Adipocyte (in vitro differentiated cells): ENCODE data around the gene TMEM131.
A peak's percentile ranks its signal among the peaks of the same experiment; 100 is the strongest.
"Not testable (repeated sequence)": the region's sequence is repeated elsewhere in the genome, so short reads cannot be mapped to it uniquely, and the experiment has no call there.

Source experiments
- DNase-seq: peaks from one replicate; pipeline ENCODE4 v3.0.0-alpha.2; 2015; ENCODE audit warnings: low read depth
- H3K27me3 ChIP-seq: replicated peaks from 2 replicates; pipeline ENCODE4 v1.7.0; 2013; ENCODE audit warnings: mild to moderate bottlenecking, low read length, moderate library complexity; ENCODE audit not compliant: control insufficient read depth, insufficient read depth
- H3K36me3 ChIP-seq: 2 replicates; pipeline ENCODE4 v1.7.0; 2013; ENCODE audit warnings: low read length, mild to moderate bottlenecking, moderate library complexity; ENCODE audit not compliant: control insufficient read depth, insufficient read depth, severe bottlenecking
- H3K4me1 ChIP-seq: 2 replicates; pipeline ENCODE4 v1.7.0; 2013; ENCODE audit warnings: mild to moderate bottlenecking, low read length, moderate library complexity; ENCODE audit not compliant: control insufficient read depth, insufficient read depth
- H3K4me3 ChIP-seq: 2 replicates; pipeline ENCODE4 v1.7.0; 2013; ENCODE audit warnings: mild to moderate bottlenecking, low read length, moderate library complexity
- H3K9ac ChIP-seq: 2 replicates; pipeline ENCODE4 v1.7.0; 2013; ENCODE audit warnings: mild to moderate bottlenecking, low read length, moderate library complexity
- H3K9me3 ChIP-seq: 2 replicates; pipeline ENCODE4 v1.7.0; 2013; ENCODE audit warnings: mild to moderate bottlenecking, low read length, moderate library complexity; ENCODE audit not compliant: control insufficient read depth

Gene TMEM131

DNA sequence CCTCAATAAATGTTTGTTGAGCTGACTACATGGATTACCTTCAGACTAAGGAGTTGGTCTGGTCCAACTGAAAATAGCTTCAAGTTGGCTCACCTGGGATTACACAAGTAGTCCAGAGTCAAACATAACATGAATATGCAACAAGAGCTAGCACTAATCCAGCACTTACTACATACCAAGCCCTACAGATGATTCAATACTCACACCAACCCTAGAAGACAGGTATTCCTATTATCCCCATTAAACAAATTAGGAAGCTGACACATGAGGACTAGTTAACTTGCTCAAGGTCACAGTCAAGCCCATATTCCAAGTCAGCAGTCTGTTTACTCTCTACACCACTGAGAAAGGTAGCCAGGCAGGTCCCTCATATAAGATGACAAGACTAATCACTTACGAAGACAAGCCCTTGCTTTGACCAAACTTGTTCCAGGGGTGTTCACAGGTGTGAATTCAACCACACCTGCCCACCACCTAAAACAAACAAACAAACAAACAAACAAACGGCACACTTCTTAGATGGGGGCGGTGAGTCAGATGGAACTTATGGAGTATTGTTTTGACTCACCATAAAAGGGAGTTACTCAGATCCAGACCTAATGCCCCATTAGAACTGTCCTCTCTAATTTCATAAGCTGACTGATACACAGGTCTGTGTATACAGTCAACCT lies 29.1 kb downstream of the TMEM131 start:
- no peak for DNase-seq
- H3K4me1 ChIP-seq, result peaks cover 21% of the 10 kb centered on the region
- no peak overlapping the region for H3K9ac ChIP-seq
- no peaks in the 10 kb centered on the region for H3K36me3 ChIP-seq
- no peak overlapping the region for H3K4me3 ChIP-seq
- no peaks in the 10 kb centered on the region for H3K27me3 ChIP-seq
- H3K9me3 ChIP-seq, result no peaks in the 10 kb centered on the region

DNA sequence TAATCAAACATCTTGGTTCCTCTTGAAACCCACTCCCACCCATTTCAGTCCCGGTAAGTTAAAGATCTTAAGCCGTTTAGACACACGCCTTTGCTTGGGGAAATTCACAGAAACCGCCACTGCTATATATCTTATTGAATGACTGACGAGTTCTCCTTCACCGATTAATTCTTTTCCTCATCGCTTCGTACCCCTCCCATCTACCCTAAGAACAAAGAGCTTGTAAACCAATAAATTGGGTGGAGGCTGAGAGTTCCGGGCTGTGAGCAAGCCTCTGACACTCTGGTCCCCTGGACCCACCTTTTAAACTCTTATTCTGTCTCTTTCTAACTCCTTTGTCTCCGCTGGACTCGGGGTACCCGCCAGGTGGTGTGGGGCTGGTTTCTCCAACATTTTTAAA lies 30.6 kb downstream of the TMEM131 start:
- H3K9ac ChIP-seq, result no peak overlapping the region
- no peak for DNase-seq
- peaks cover 21% of the 10 kb centered on the region for H3K4me1 ChIP-seq
- no peaks in the 10 kb centered on the region for H3K27me3 ChIP-seq
- no peaks in the 10 kb centered on the region for H3K9me3 ChIP-seq
- no peak overlapping the region for H3K4me3 ChIP-seq
- H3K36me3 ChIP-seq, result no peaks in the 10 kb centered on the region

DNA sequence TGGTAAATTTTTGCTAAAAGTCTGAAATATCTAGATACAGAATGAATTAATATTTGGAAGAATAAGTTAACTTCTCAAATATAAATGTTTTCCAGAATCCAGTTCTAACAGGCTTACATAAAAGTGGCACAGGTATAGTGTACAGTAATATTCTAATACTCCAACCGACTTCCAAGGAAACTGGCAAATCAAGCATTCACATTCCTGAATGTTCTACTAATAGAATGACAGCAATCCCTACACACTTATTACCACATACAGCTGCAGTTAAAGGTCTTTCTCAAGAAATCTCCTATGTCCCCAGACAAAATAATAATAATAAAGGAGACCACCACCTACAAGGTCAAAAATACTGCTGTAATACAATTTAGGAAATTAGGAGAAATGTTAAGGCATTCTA lies 31.9 kb downstream of the TMEM131 start:
- Histone ChIP-seq H3K4me3 (no peak overlapping the region), H3K4me1 (peaks cover 11% of the 10 kb centered on the region), H3K9me3 (no peaks in the 10 kb centered on the region), H3K36me3 (no peaks in the 10 kb centered on the region), H3K27me3 (no peaks in the 10 kb centered on the region), H3K9ac (no peak overlapping the region)
- peak; percentile 32 for DNase-seq

DNA sequence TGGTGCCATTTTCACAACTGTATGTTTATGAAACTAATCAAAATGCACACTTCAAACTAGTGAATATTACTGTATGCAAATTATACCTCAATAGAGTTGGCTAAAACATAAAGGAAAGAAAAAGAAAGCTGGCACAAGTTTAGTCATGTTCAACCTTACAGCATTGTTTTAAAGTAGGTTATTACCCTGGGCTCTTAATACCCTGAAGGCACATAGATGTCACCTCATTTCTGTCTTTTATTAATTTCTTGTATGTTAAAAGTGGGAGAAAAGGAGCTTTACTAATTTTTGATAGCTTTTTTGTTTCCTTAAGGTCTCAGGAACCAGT lies 32.7 kb downstream of the TMEM131 start:
- no peaks in the 10 kb centered on the region for H3K36me3 ChIP-seq
- H3K9ac ChIP-seq, result no peak overlapping the region
- H3K27me3 ChIP-seq, result no peaks in the 10 kb centered on the region
- DNase-seq, result no peak
- peaks cover 11% of the 10 kb centered on the region for H3K4me1 ChIP-seq
- H3K9me3 ChIP-seq, result no peaks in the 10 kb centered on the region
- H3K4me3 ChIP-seq, result no peak overlapping the region

DNA sequence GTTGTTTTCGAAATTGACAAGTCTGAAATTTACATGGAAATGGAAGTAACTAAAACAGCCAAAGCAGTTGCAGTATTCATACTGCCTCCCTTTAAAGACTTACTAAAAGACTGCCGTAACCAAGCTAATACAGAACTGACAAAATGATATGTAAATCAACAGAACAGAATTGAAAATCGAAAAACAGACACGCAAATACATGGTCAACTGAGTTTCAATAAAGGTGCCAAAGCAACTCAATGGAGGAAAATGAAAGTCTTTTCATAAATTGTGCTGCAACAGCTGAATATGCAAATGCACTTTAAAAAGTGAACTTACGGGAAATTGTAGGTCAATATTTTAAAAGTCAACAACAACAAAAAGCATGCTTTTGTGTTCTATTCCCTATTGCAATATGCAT lies 34.2 kb downstream of the TMEM131 start:
- DNase-seq, result no peak
- H3K4me3 ChIP-seq, result no peak overlapping the region
- H3K4me1 ChIP-seq, result peaks cover 11% of the 10 kb centered on the region
- H3K9me3 ChIP-seq, result no peaks in the 10 kb centered on the region
- no peaks in the 10 kb centered on the region for H3K36me3 ChIP-seq
- no peaks in the 10 kb centered on the region for H3K27me3 ChIP-seq
- no peak overlapping the region for H3K9ac ChIP-seq

- H3K4me1 ChIP-seq, result peaks cover 4% of the 10 kb centered on the region
- H3K9ac ChIP-seq, result no peak overlapping the region
- H3K36me3 ChIP-seq, result no peaks in the 10 kb centered on the region
- DNase-seq, result no peak
- no peak overlapping the region for H3K4me3 ChIP-seq
- H3K9me3 ChIP-seq, result no peaks in the 10 kb centered on the region
- no peaks in the 10 kb centered on the region for H3K27me3 ChIP-seq
Measured at GRCh38 chr2:97958184-97958583, 37.6 kb downstream of the TMEM131 start.

- Histone ChIP-seq H3K4me1 (peaks cover 4% of the 10 kb centered on the region), H3K9me3 (no peaks in the 10 kb centered on the region), H3K27me3 (no peaks in the 10 kb centered on the region), H3K9ac (no peak overlapping the region), H3K4me3 (no peak overlapping the region), H3K36me3 (no peaks in the 10 kb centered on the region)
- DNase-seq, result no peak
Measured at GRCh38 chr2:97957432-97958183, 38.1 kb downstream of the TMEM131 start.

GRCh38 chr2:97956753-97957152 lies 39.0 kb downstream of the TMEM131 start:
- H3K9me3 ChIP-seq, H3K4me1 ChIP-seq, DNase-seq, H3K4me3 ChIP-seq, H3K36me3 ChIP-seq, H3K9ac ChIP-seq, H3K27me3 ChIP-seq: not testable (repeated sequence)

DNA sequence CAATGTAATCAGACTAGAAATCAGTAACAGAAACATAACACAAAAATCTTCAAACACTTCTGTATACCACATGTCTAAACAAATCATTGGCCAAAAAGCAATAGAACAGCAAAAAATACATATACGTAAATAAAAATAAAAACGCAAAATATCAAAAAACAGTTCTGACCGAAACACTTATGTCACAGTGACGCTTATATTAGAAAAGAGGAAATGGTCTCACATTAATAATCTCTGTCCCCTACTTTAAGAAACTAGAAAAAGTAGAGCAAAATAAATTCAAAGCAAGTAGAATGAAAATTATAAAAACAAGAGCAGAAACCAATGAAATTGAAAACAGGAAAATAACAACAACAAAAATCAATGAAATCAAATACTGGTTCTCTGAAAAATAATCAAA lies 41.9 kb downstream of the TMEM131 start:
- Histone ChIP-seq H3K4me1 (peaks cover 24% of the 10 kb centered on the region), H3K36me3 (no peaks in the 10 kb centered on the region), H3K9me3 (no peaks in the 10 kb centered on the region), H3K4me3 (no peak overlapping the region), H3K27me3 (no peaks in the 10 kb centered on the region), H3K9ac (no peak overlapping the region)
- no peak for DNase-seq

DNA sequence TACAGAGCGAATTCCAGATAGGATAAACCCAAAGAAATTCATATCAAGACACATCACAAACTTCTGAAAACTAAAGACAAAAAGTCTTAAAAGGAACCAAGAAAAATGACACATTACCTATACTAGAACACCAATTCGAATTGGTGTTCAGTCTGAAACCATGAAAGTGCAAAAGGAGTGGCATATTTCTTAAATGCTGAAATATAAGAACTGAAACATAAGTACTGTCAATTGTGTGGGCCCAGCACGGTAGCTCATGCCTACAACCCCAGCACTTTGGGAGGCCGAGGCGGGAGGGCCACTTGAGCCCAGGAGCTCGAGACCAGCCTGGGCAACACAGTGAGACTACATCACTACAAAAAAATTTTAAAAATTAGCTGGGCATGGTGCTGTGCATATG lies 43.4 kb downstream of the TMEM131 start:
- H3K4me1 ChIP-seq, result peaks cover 24% of the 10 kb centered on the region
- DNase-seq, result no peak
- no peaks in the 10 kb centered on the region for H3K27me3 ChIP-seq
- H3K36me3 ChIP-seq, result no peaks in the 10 kb centered on the region
- H3K9me3 ChIP-seq, result no peaks in the 10 kb centered on the region
- H3K4me3 ChIP-seq, result no peak overlapping the region
- H3K9ac ChIP-seq, result no peak overlapping the region

GRCh38 chr2:97951155-97951680 lies 44.5 kb downstream of the TMEM131 start:
- no peaks in the 10 kb centered on the region for H3K9me3 ChIP-seq
- peaks cover 24% of the 10 kb centered on the region for H3K4me1 ChIP-seq
- DNase-seq, result no peak
- no peak overlapping the region for H3K4me3 ChIP-seq
- no peak overlapping the region for H3K9ac ChIP-seq
- H3K27me3 ChIP-seq, result no peaks in the 10 kb centered on the region
- H3K36me3 ChIP-seq, result no peaks in the 10 kb centered on the region
